ENCODE results near the gene CADPS2. TPM values are rescaled to one million over a fixed set of nuclear protein-coding genes. Genes with fewer than 3 reads are reported as not detected.

CADPS2 gene
- total RNA-seq, 2 experiments from 2014 or later: not detected

GRCh38 chr7:122766593-122766992 lies 119.7 kb downstream of the CADPS2 start:
- Histone ChIP-seq H3K9me2 (ENCODE audit: insufficient read depth, low read length) (no peaks in the 10 kb centered on the region), H3K9me3 (ENCODE audit: low read length) (no peaks in the 10 kb centered on the region), H4K20me1 (ENCODE audit: insufficient read depth, low read length) (no peaks in the 10 kb centered on the region), H3K4me2 (ENCODE audit: low read length) (no peak overlapping the region), H3K4me1 (ENCODE audit: insufficient read depth, low read length, poor library complexity, severe bottlenecking) (no peaks in the 10 kb centered on the region), H3K4me3 (ENCODE audit: low read depth, low read length, poor library complexity, severe bottlenecking) (no peak overlapping the region), H2AFZ (ENCODE audit: low read length) (no peak overlapping the region), H3K27ac (ENCODE audit: low read depth, low read length, poor library complexity, severe bottlenecking) (no peak overlapping the region), H3K79me2 (ENCODE audit: insufficient read depth, low read depth, low read length) (no peaks in the 10 kb centered on the region), H3K36me3 (ENCODE audit: insufficient read depth, low read length) (no peaks in the 10 kb centered on the region)
- BruUV-seq (replicated peaks): no TSS peak
- ChIA-PET POLR2A (interaction anchor here (0.5 kb wide), 1 partner anchor 1639 kb away, joined by 3 read pairs; no protein-coding TSS in a partner anchor), CTCF (ENCODE audit: unreplicated experiment) (no interaction called here)
- TF ChIP-seq EZH2phosphoT487 (IDR thresholded peaks at IDR 0.05; ENCODE audit: borderline replicate concordance, low read depth, low read length) (no peak), CTCF (conservative IDR thresholded peaks at IDR 0.05; ENCODE audit: low read length) (no peak)
- intact Hi-C loops (cut with micrococcal nuclease; ENCODE audit: unreplicated experiment): no loop called here
- DNase-seq (ENCODE audit: low spot score): no peak

- H3K27ac ChIP-seq (ENCODE audit: low read depth, low read length, poor library complexity, severe bottlenecking): no peak overlapping the region
- ChIA-PET CTCF (ENCODE audit: unreplicated experiment) (no interaction called here), POLR2A (interaction anchor here (0.8 kb wide), 1 partner anchor 31 kb away, joined by 3 read pairs; no protein-coding TSS in a partner anchor)
- H4K20me1 ChIP-seq (ENCODE audit: insufficient read depth, low read length): no peaks in the 10 kb centered on the region
- H3K4me2 ChIP-seq (ENCODE audit: low read length): no peak overlapping the region
- intact Hi-C loops (cut with micrococcal nuclease; ENCODE audit: unreplicated experiment): no loop called here
- H3K4me3 ChIP-seq (ENCODE audit: low read depth, low read length, poor library complexity, severe bottlenecking): no peak overlapping the region
- no peaks in the 10 kb centered on the region for H3K9me3 ChIP-seq (ENCODE audit: low read length)
- TF ChIP-seq CTCF (conservative IDR thresholded peaks at IDR 0.05; ENCODE audit: low read length) (no peak), EZH2phosphoT487 (IDR thresholded peaks at IDR 0.05; ENCODE audit: borderline replicate concordance, low read depth, low read length) (no peak)
- no peaks in the 10 kb centered on the region for H3K4me1 ChIP-seq (ENCODE audit: insufficient read depth, low read length, poor library complexity, severe bottlenecking)
- no peak overlapping the region for H2AFZ ChIP-seq (ENCODE audit: low read length)
- no TSS peak for BruUV-seq (replicated peaks)
- no peak for DNase-seq (ENCODE audit: low spot score)
- H3K79me2 ChIP-seq (ENCODE audit: insufficient read depth, low read depth, low read length): no peaks in the 10 kb centered on the region
- H3K9me2 ChIP-seq (ENCODE audit: insufficient read depth, low read length): no peaks in the 10 kb centered on the region
- no peaks in the 10 kb centered on the region for H3K36me3 ChIP-seq (ENCODE audit: insufficient read depth, low read length)
These were observed 121.4 kb downstream of the CADPS2 start for GRCh38 chr7:122764902-122765301.

- Histone ChIP-seq H3K27ac (ENCODE audit: low read depth, low read length, poor library complexity, severe bottlenecking) (no peak overlapping the region), H3K4me2 (ENCODE audit: low read length) (no peak overlapping the region), H3K9me2 (ENCODE audit: insufficient read depth, low read length) (no peaks in the 10 kb centered on the region), H3K4me3 (ENCODE audit: low read depth, low read length, poor library complexity, severe bottlenecking) (no peak overlapping the region), H3K4me1 (ENCODE audit: insufficient read depth, low read length, poor library complexity, severe bottlenecking) (no peaks in the 10 kb centered on the region), H3K36me3 (ENCODE audit: insufficient read depth, low read length) (no peaks in the 10 kb centered on the region), H3K9me3 (ENCODE audit: low read length) (no peaks in the 10 kb centered on the region), H3K79me2 (ENCODE audit: insufficient read depth, low read depth, low read length) (no peaks in the 10 kb centered on the region), H2AFZ (ENCODE audit: low read length) (no peak overlapping the region), H4K20me1 (ENCODE audit: insufficient read depth, low read length) (no peaks in the 10 kb centered on the region)
- no TSS peak for BruUV-seq (replicated peaks)
- no peak for DNase-seq (ENCODE audit: low spot score)
- no peak for TF ChIP-seq CTCF (conservative IDR thresholded peaks at IDR 0.05; ENCODE audit: low read length)
- no peak for TF ChIP-seq EZH2phosphoT487 (IDR thresholded peaks at IDR 0.05; ENCODE audit: borderline replicate concordance, low read depth, low read length)
- intact Hi-C loops (cut with micrococcal nuclease; ENCODE audit: unreplicated experiment): no loop called here
- CTCF ChIA-PET (ENCODE audit: unreplicated experiment): no interaction called here
- POLR2A ChIA-PET: interaction anchor here (0.6 kb wide), 2 partner anchors 26 to 40 kb away, joined by 3 to 5 read pairs; no protein-coding TSS in a partner anchor
These were observed 122.2 kb downstream of the CADPS2 start for GRCh38 chr7:122764020-122764419.
